Mucosa of stomach (tissue), 1 donor: ENCODE results near the gene ZMIZ1.

ENCODE experiments used
- H3K27me3 ChIP-seq: one replicate; pipeline ENCODE4 v1.7.0; 2013; ENCODE audit warnings: mild to moderate bottlenecking, low read length; ENCODE audit not compliant: control insufficient read depth, insufficient read depth
- H3K36me3 ChIP-seq: one replicate; pipeline ENCODE4 v1.7.0; 2013; ENCODE audit warnings: low read length; ENCODE audit not compliant: control insufficient read depth, insufficient read depth
- H3K4me1 ChIP-seq: one replicate; pipeline ENCODE4 v1.7.0; 2013; ENCODE audit warnings: mild to moderate bottlenecking, low read length; ENCODE audit not compliant: control insufficient read depth, insufficient read depth
- H3K4me3 ChIP-seq: one replicate; pipeline ENCODE4 v1.7.0; 2013; ENCODE audit warnings: low read length
- H3K9ac ChIP-seq: one replicate; pipeline ENCODE4 v1.7.0; 2013; ENCODE audit warnings: mild to moderate bottlenecking, low read length, moderate library complexity
- H3K9me3 ChIP-seq: one replicate; pipeline ENCODE4 v1.7.0; 2013; ENCODE audit warnings: mild to moderate bottlenecking, low read length, moderate library complexity; ENCODE audit not compliant: control insufficient read depth
- donor health status: Pancreatic carcinoma.

Gene ZMIZ1

GRCh38 chr10:79252971-79253370 is 184.2 kb downstream of the ZMIZ1 start:
- Histone ChIP-seq H3K27me3 (no peaks in the 10 kb centered on the region), H3K4me1 (peaks cover 3% of the 10 kb centered on the region), H3K36me3 (no peaks in the 10 kb centered on the region)

GRCh38 chr10:79253704-79254103 is 184.9 kb downstream of the ZMIZ1 start:
- no peak overlapping the region for H3K9ac ChIP-seq
- H3K36me3 ChIP-seq, result no peaks in the 10 kb centered on the region
- peaks cover 6% of the 10 kb centered on the region for H3K4me1 ChIP-seq
- no peaks in the 10 kb centered on the region for H3K27me3 ChIP-seq
- no peak overlapping the region for H3K4me3 ChIP-seq
- H3K9me3 ChIP-seq, result no peaks in the 10 kb centered on the region

More at GRCh38 chr10:79252971-79253370, 184.2 kb downstream of the ZMIZ1 start:
- Histone ChIP-seq H3K4me3 (no peak overlapping the region), H3K9ac (no peak overlapping the region), H3K9me3 (no peaks in the 10 kb centered on the region)

- Histone ChIP-seq H3K36me3 (no peaks in the 10 kb centered on the region), H3K27me3 (no peaks in the 10 kb centered on the region), H3K9me3 (no peaks in the 10 kb centered on the region), H3K4me3 (no peak overlapping the region), H3K4me1 (peaks cover 13% of the 10 kb centered on the region), H3K9ac (no peak overlapping the region)
Observed at GRCh38 chr10:79254333-79255006, 185.7 kb downstream of the ZMIZ1 start.

- Histone ChIP-seq H3K27me3 (no peaks in the 10 kb centered on the region), H3K9ac (no peak overlapping the region), H3K4me3 (no peak overlapping the region), H3K4me1 (peaks cover 19% of the 10 kb centered on the region), H3K9me3 (no peaks in the 10 kb centered on the region), H3K36me3 (no peaks in the 10 kb centered on the region)
Observed at GRCh38 chr10:79255007-79255507, 186.3 kb downstream of the ZMIZ1 start.

- H3K4me1 ChIP-seq, result peaks cover 32% of the 10 kb centered on the region
- no peak overlapping the region for H3K9ac ChIP-seq
- no peaks in the 10 kb centered on the region for H3K36me3 ChIP-seq
- no peaks in the 10 kb centered on the region for H3K9me3 ChIP-seq
- no peaks in the 10 kb centered on the region for H3K27me3 ChIP-seq
- no peak overlapping the region for H3K4me3 ChIP-seq
Observed at GRCh38 chr10:79256264-79256806, 187.6 kb downstream of the ZMIZ1 start.

GRCh38 chr10:79258894-79259293 is 190.1 kb downstream of the ZMIZ1 start:
- Histone ChIP-seq H3K4me3 (no peak overlapping the region), H3K4me1 (peaks cover 52% of the 10 kb centered on the region), H3K36me3 (peaks cover 3% of the 10 kb centered on the region), H3K9me3 (no peaks in the 10 kb centered on the region), H3K9ac (no peak overlapping the region), H3K27me3 (no peaks in the 10 kb centered on the region)

- Histone ChIP-seq H3K9ac (no peak overlapping the region), H3K36me3 (peaks cover 3% of the 10 kb centered on the region), H3K9me3 (no peaks in the 10 kb centered on the region), H3K27me3 (no peaks in the 10 kb centered on the region), H3K4me1 (peaks cover 61% of the 10 kb centered on the region), H3K4me3 (no peak overlapping the region)
Observed at GRCh38 chr10:79259834-79260233, 191.1 kb downstream of the ZMIZ1 start.

- Histone ChIP-seq H3K4me3 (no peak overlapping the region), H3K27me3 (no peaks in the 10 kb centered on the region), H3K9me3 (no peaks in the 10 kb centered on the region), H3K9ac (peak overlapping the region; percentile 33), H3K36me3 (peaks cover 3% of the 10 kb centered on the region), H3K4me1 (peaks cover 73% of the 10 kb centered on the region)
Observed at GRCh38 chr10:79260811-79261740, 192.3 kb downstream of the ZMIZ1 start.

- Histone ChIP-seq H3K9me3 (no peaks in the 10 kb centered on the region), H3K27me3 (no peaks in the 10 kb centered on the region), H3K4me3 (no peak overlapping the region), H3K36me3 (peaks cover 3% of the 10 kb centered on the region), H3K4me1 (peaks cover 83% of the 10 kb centered on the region), H3K9ac (no peak overlapping the region)
Observed at GRCh38 chr10:79262131-79262530, 193.4 kb downstream of the ZMIZ1 start.

GRCh38 chr10:79262959-79263746 is 194.4 kb downstream of the ZMIZ1 start:
- Histone ChIP-seq H3K4me1 (peaks cover 88% of the 10 kb centered on the region), H3K27me3 (no peaks in the 10 kb centered on the region), H3K9me3 (no peaks in the 10 kb centered on the region), H3K36me3 (peaks cover 3% of the 10 kb centered on the region), H3K4me3 (no peak overlapping the region), H3K9ac (no peak overlapping the region)

- no peaks in the 10 kb centered on the region for H3K9me3 ChIP-seq
- no peaks in the 10 kb centered on the region for H3K27me3 ChIP-seq
- H3K4me1 ChIP-seq, result peaks cover 83% of the 10 kb centered on the region
- H3K36me3 ChIP-seq, result peaks cover 3% of the 10 kb centered on the region
- no peak overlapping the region for H3K4me3 ChIP-seq
- peak overlapping the region; percentile 11 for H3K9ac ChIP-seq
Observed at GRCh38 chr10:79263939-79264338, 195.2 kb downstream of the ZMIZ1 start.
